MCF 10A (cell line): Measurements from ENCODE around the gene PDE9A. TPM values are rescaled to one million over a fixed set of nuclear protein-coding genes. Genes with fewer than 3 reads are reported as not detected.

Experiments used
- BruUV-seq: library from RNA; stranded (reverse); fragments of 400-500 nt; replicated peaks from 2 replicates; lab custom pipeline; 2021; lab: Mats Ljungman, UMichigan
- CTCF ChIA-PET: fragments of 300-600 bp; sonication (Branson Sonifier 250); formaldehyde crosslinking; extraction: SDS; loops from one replicate; lab custom pipeline; 2021; ENCODE audit warnings: antibody characterized with exemption, inconsistent platforms; lab: Yijun Ruan, JAX
- POLR2A ChIA-PET: fragments of 300-600, 350-650 bp; sonication (Branson Sonifier 250); formaldehyde crosslinking; extraction: SDS; loops from one replicate; lab custom pipeline; 2020; ENCODE audit warnings: antibody characterized with exemption, inconsistent platforms; lab: Yijun Ruan, JAX
- DNase-seq: peaks from one replicate; pipeline ENCODE4 v3.0.0-alpha.2; 2018; ENCODE audit not compliant: unreplicated experiment
- H3K27ac Mint-ChIP-seq: one replicate; pipeline ENCODE4 v1.8.0; 2022; ENCODE audit warnings: mild to moderate bottlenecking, low read depth, mixed read lengths; ENCODE audit not compliant: unreplicated experiment
- H3K27me3 Mint-ChIP-seq: one replicate; pipeline ENCODE4 v1.8.0; 2022; ENCODE audit warnings: mixed read lengths; ENCODE audit not compliant: insufficient read depth, unreplicated experiment
- H3K36me3 Mint-ChIP-seq: one replicate; pipeline ENCODE4 v1.8.0; 2022; ENCODE audit warnings: mild to moderate bottlenecking, moderate library complexity, mixed read lengths; ENCODE audit not compliant: insufficient read depth, unreplicated experiment
- H3K4me1 Mint-ChIP-seq: one replicate; pipeline ENCODE4 v1.8.0; 2022; ENCODE audit warnings: mixed read lengths; ENCODE audit not compliant: insufficient read depth, unreplicated experiment
- H3K4me3 Mint-ChIP-seq: one replicate; pipeline ENCODE4 v1.8.0; 2022; ENCODE audit warnings: mild to moderate bottlenecking, moderate library complexity, mixed read lengths; ENCODE audit not compliant: unreplicated experiment
- H3K9me3 Mint-ChIP-seq: one replicate; pipeline ENCODE4 v1.8.0; 2022; ENCODE audit warnings: mixed read lengths; ENCODE audit not compliant: unreplicated experiment
- CTCF ChIP-seq: fragments of 200-600 bp; IDR thresholded peaks from one replicate; pipeline ENCODE4 v1.8.0; 2022; ENCODE audit warnings: antibody characterized with exemption, mild to moderate bottlenecking; ENCODE audit not compliant: unreplicated experiment
- intact Hi-C: fragments of 100-400 bp; cut with micrococcal nuclease; formaldehyde crosslinking; loops from 2 replicates; pipeline ENCODE4 v1.14.1; 2022
- total RNA-seq: library from RNA; stranded (reverse); gene quantifications from 2 replicates; pipeline ENCODE4 v1.2.3, GENCODE V29; 2022

The PDE9A gene
- total RNA-seq, 1 experiment from 2014 or later: not detected

- Mint-ChIP-seq H3K4me1 (no peaks in the 10 kb centered on the region), H3K36me3 (no peaks in the 10 kb centered on the region), H3K4me3 (no peak overlapping the region), H3K27ac (no peak overlapping the region), H3K9me3 (no peaks in the 10 kb centered on the region), H3K27me3 (peaks cover 62% of the 10 kb centered on the region)
- no TSS peak for BruUV-seq
- intact Hi-C loops: no loop called here
- no peak for DNase-seq
- ChIA-PET CTCF (interaction anchor here (0.6 to 0.7 kb wide), 2 partner anchors 411 to 613 kb away, joined by 3 read pairs; no protein-coding TSS in a partner anchor), POLR2A (no interaction called here)
- no peak for TF ChIP-seq CTCF
Observed at GRCh38 chr21:42757826-42758655, 104.6 kb downstream of the PDE9A start.

GRCh38 chr21:42758721-42759593 lies 105.5 kb downstream of the PDE9A start:
- intact Hi-C loops: no loop called here
- no peak for TF ChIP-seq CTCF
- peaks cover 71% of the 10 kb centered on the region for H3K27me3 Mint-ChIP-seq
- DNase-seq: no peak
- H3K36me3 Mint-ChIP-seq: no peaks in the 10 kb centered on the region
- ChIA-PET CTCF (no interaction called here), POLR2A (no interaction called here)
- H3K4me3 Mint-ChIP-seq: no peak overlapping the region
- H3K4me1 Mint-ChIP-seq: no peaks in the 10 kb centered on the region
- no peak overlapping the region for H3K27ac Mint-ChIP-seq
- H3K9me3 Mint-ChIP-seq: no peaks in the 10 kb centered on the region
- no TSS peak for BruUV-seq

DNA sequence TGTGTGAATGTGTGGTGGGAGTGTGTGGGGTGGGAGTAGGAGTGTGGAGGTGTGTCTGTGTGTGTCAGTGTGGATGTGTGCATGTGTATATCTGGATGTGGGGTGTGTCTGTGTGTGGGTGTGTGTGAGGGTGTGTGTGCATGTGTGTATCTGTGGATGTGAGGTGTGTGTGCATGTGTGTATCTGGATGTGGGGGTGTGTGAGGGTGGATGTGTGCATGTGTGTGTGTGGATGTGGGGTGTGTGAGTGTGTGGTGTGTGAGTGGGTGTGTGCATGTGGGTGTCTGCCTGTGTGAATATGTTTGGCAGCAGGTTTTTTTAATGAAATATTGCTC lies 106.1 kb downstream of the PDE9A start:
- intact Hi-C loops: no loop called here
- no peaks in the 10 kb centered on the region for H3K4me1 Mint-ChIP-seq
- no TSS peak for BruUV-seq
- H3K27me3 Mint-ChIP-seq: peaks cover 70% of the 10 kb centered on the region
- TF ChIP-seq CTCF: no peak
- no peaks in the 10 kb centered on the region for H3K9me3 Mint-ChIP-seq
- H3K27ac Mint-ChIP-seq: no peak overlapping the region
- ChIA-PET CTCF (no interaction called here), POLR2A (no interaction called here)
- no peak overlapping the region for H3K4me3 Mint-ChIP-seq
- no peak for DNase-seq
- H3K36me3 Mint-ChIP-seq: no peaks in the 10 kb centered on the region

DNA sequence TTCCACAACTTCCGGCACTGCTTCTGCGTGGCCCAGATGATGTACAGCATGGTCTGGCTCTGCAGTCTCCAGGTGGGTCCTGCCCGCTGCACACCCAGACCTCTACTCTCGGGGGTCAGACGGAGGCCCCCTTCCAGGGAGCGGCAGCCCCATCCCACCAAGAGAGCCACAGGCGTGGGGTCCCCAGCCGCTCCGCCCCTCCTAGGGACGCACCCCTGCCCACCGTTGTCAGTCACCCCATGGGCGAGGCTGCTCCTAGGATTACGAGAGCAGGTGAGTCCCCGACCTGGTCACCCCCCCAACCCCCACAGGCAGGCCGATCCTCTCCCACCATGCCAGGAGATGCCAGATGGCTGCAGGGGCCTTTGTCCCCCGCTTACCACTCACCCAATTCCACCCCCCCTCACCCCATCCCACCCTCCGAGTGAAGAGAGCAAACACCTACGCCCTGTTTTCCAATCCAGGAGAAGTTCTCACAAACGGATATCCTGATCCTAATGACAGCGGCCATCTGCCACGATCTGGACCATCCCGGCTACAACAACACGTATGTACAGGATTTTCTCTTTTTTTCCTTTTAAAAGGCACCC lies 107.0 kb downstream of the PDE9A start:
- H3K27me3 Mint-ChIP-seq: peaks cover 70% of the 10 kb centered on the region
- DNase-seq: no peak
- no peaks in the 10 kb centered on the region for H3K9me3 Mint-ChIP-seq
- no peak overlapping the region for H3K27ac Mint-ChIP-seq
- POLR2A ChIA-PET: no interaction called here
- no TSS peak for BruUV-seq
- no peak for TF ChIP-seq CTCF
- CTCF ChIA-PET: no interaction called here
- intact Hi-C loops: no loop called here
- no peaks in the 10 kb centered on the region for H3K4me1 Mint-ChIP-seq
- H3K4me3 Mint-ChIP-seq: no peak overlapping the region
- no peaks in the 10 kb centered on the region for H3K36me3 Mint-ChIP-seq
